H1 (cell line): ENCODE data around the gene DPH1. TPM values are rescaled to one million over a fixed set of nuclear protein-coding genes. Genes with fewer than 3 reads are reported as not detected.

Source experiments
- CTCF ChIA-PET: fragments of 300-600 bp; sonication (Branson Sonifier 250); formaldehyde crosslinking; loops from one replicate; lab custom pipeline; 2021; ENCODE audit not compliant: partially characterized antibody; lab: Charles Lee
- POLR2A ChIA-PET: fragments of 300-600 bp; sonication (Branson Sonifier 250); formaldehyde crosslinking; loops from one replicate; lab custom pipeline; 2021; ENCODE audit warnings: inconsistent platforms; ENCODE audit not compliant: partially characterized antibody; lab: Charles Lee
- DNase-seq, 2 experiments: peaks; one replicate each; pipeline versions ENCODE4 v3.0.0 to v3.0.0-alpha.2; 2010 to 2022; ENCODE audit warnings: low spot score in 2 of 2, low read depth in 1 of 2, mixed read lengths in 1 of 2
- FAIRE-seq: peaks from 2 replicates; lab custom pipeline; 2011; peaks lifted over from hg19 to GRCh38; lab: Jason Lieb, UNC
- H2AFZ ChIP-seq: 2 replicates; pipeline ENCODE4 v1.8.1; 2012; ENCODE audit warnings: low read length, inconsistent platforms
- H2AK5ac ChIP-seq: 2 replicates; pipeline ENCODE4 v1.6.1; 2013; ENCODE audit warnings: low read depth, low read length
- H2BK120ac ChIP-seq: replicated peaks from 2 replicates; pipeline ENCODE3; 2013; ENCODE audit warnings: low read depth, low read length, inconsistent platforms
- H2BK12ac ChIP-seq: 2 replicates; pipeline ENCODE4 v1.6.1; 2013; ENCODE audit warnings: low read depth, low read length
- H2BK15ac ChIP-seq: 2 replicates; pipeline ENCODE4 v1.6.1; 2013; ENCODE audit warnings: low read length
- H2BK20ac ChIP-seq: 2 replicates; pipeline ENCODE4 v1.6.1; 2013; ENCODE audit warnings: low read length
- H2BK5ac ChIP-seq: 2 replicates; pipeline ENCODE4 v1.6.1; 2013; ENCODE audit warnings: low read depth, low read length
- H3K14ac ChIP-seq: 2 replicates; pipeline ENCODE4 v1.6.1; 2013; ENCODE audit warnings: inconsistent platforms; ENCODE audit not compliant: insufficient read length
- H3K18ac ChIP-seq: 2 replicates; pipeline ENCODE4 v1.6.1; 2013; ENCODE audit warnings: low read length; ENCODE audit errors: extremely low read depth
- H3K23ac ChIP-seq: 2 replicates; pipeline ENCODE4 v1.6.1; 2013; ENCODE audit warnings: inconsistent platforms; ENCODE audit not compliant: insufficient read length
- H3K23me2 ChIP-seq: 2 replicates; pipeline ENCODE4 v1.6.1; 2013; ENCODE audit warnings: low read depth, low read length
- H3K27ac ChIP-seq: 2 replicates; pipeline ENCODE4 v1.6.1; 2011; ENCODE audit warnings: low read depth, low read length, inconsistent platforms
- H3K27me3 ChIP-seq, 4 experiments: replicated peaks in 1 of 4; 1 replicate in 1 of 4; 2 replicates in 3 of 4; pipeline versions ENCODE4 v1.6.1 to v1.8.1; 2011 to 2013; ENCODE audit warnings: low read length in 3 of 4, mild to moderate bottlenecking in 3 of 4, inconsistent platforms in 2 of 4, mixed read lengths in 2 of 4, moderate library complexity in 1 of 4; ENCODE audit not compliant: control insufficient read depth in 3 of 4, insufficient read depth in 3 of 4; ENCODE audit errors: extremely low read depth in 1 of 4
- H3K36me3 ChIP-seq, 4 experiments: 2 replicates each; pipeline versions ENCODE4 v1.6.1 to v1.8.1; 2011 to 2013; ENCODE audit warnings: mild to moderate bottlenecking in 4 of 4, low read length in 3 of 4, moderate library complexity in 2 of 4, control low read depth in 1 of 4, inconsistent platforms in 1 of 4; ENCODE audit not compliant: insufficient read depth in 4 of 4, control insufficient read depth in 2 of 4
- H3K4ac ChIP-seq: replicated peaks from 2 replicates; pipeline ENCODE3; 2013; ENCODE audit warnings: low read length, low read depth, mixed read lengths, inconsistent platforms; ENCODE audit not compliant: insufficient read length
- H3K4me1 ChIP-seq, 4 experiments: replicated peaks in 1 of 4; 1 replicate in 1 of 4; 2 replicates in 3 of 4; pipeline versions ENCODE4 v1.6.1 to v1.8.1; 2011 to 2013; ENCODE audit warnings: low read length in 3 of 4, inconsistent platforms in 2 of 4, mixed read lengths in 1 of 4; ENCODE audit not compliant: insufficient read depth in 4 of 4, control insufficient read depth in 3 of 4
- H3K4me2 ChIP-seq, 2 experiments: 2 replicates each; pipeline versions ENCODE4 v1.6.1 to v1.8.1; 2011 to 2013; ENCODE audit warnings: low read depth in 2 of 2, low read length in 2 of 2, control low read depth in 1 of 2, inconsistent platforms in 1 of 2, mild to moderate bottlenecking in 1 of 2; ENCODE audit not compliant: insufficient read depth in 1 of 2
- H3K4me3 ChIP-seq, 4 experiments: fragments of 200-600, 300-600 bp in 1 of 4; sonication (generic), shearing (Covaris generic), sonication (Bioruptor Twin) in 1 of 4; 2 replicates each; pipeline versions ENCODE4 v1.5.1 to v1.8.1; 2011 to 2016; ENCODE audit warnings: low read length in 4 of 4, low read depth in 3 of 4, control low read depth in 2 of 4, inconsistent platforms in 2 of 4, mild to moderate bottlenecking in 2 of 4, mixed read lengths in 1 of 4, moderate library complexity in 1 of 4; ENCODE audit not compliant: insufficient read depth in 2 of 4; ENCODE audit errors: extremely low read depth in 1 of 4
- H3K56ac ChIP-seq: replicated peaks from 2 replicates; pipeline ENCODE3; 2013; ENCODE audit warnings: low read depth, mild to moderate bottlenecking, mixed read lengths, low read length, inconsistent platforms; ENCODE audit not compliant: insufficient read length
- H3K79me1 ChIP-seq: 2 replicates; pipeline ENCODE4 v1.6.1; 2013; ENCODE audit warnings: low read depth, low read length, control low read depth
- H3K79me2 ChIP-seq, 2 experiments: 2 replicates each; pipeline versions ENCODE4 v1.6.1 to v1.8.1; 2012 to 2013; ENCODE audit warnings: low read length in 2 of 2, mild to moderate bottlenecking in 2 of 2, inconsistent platforms in 1 of 2; ENCODE audit not compliant: insufficient read depth in 2 of 2, control insufficient read depth in 1 of 2
- H3K9ac ChIP-seq, 4 experiments: replicated peaks in 1 of 4; 1 replicate in 1 of 4; 2 replicates in 3 of 4; pipeline versions ENCODE4 v1.6.1 to v1.8.1; 2011 to 2013; ENCODE audit warnings: low read depth in 3 of 4, low read length in 3 of 4, control low read depth in 2 of 4, mild to moderate bottlenecking in 2 of 4, moderate library complexity in 2 of 4, inconsistent platforms in 1 of 4; ENCODE audit errors: extremely low read depth in 1 of 4
- H3K9me3 ChIP-seq, 2 experiments: 2 replicates each; pipeline versions ENCODE4 v1.6.1 to v1.8.1; 2012 to 2013; ENCODE audit warnings: mild to moderate bottlenecking in 2 of 2, moderate library complexity in 2 of 2, control low read depth in 1 of 2, inconsistent platforms in 1 of 2, low read depth in 1 of 2, low read length in 1 of 2, mixed read lengths in 1 of 2; ENCODE audit not compliant: insufficient read depth in 2 of 2
- H4K20me1 ChIP-seq, 2 experiments: replicated peaks in 1 of 2; 2 replicates each; pipeline versions ENCODE3 to v1.8.1; 2011 to 2013; ENCODE audit warnings: inconsistent platforms in 2 of 2, low read length in 2 of 2, mild to moderate bottlenecking in 1 of 2; ENCODE audit not compliant: insufficient read depth in 2 of 2, control insufficient read depth in 1 of 2
- H4K5ac ChIP-seq: 2 replicates; pipeline ENCODE4 v1.6.1; 2013; ENCODE audit warnings: low read length, low read depth, mixed read lengths, inconsistent platforms; ENCODE audit not compliant: insufficient read length
- H4K8ac ChIP-seq: 2 replicates; pipeline ENCODE4 v1.8.0; 2013; ENCODE audit warnings: mild to moderate bottlenecking, moderate library complexity, low read length, inconsistent platforms; ENCODE audit not compliant: insufficient read depth; ENCODE audit errors: extremely low read depth
- H4K91ac ChIP-seq: replicated peaks from 2 replicates; pipeline ENCODE3; 2013; ENCODE audit warnings: low read length, mixed read lengths, inconsistent platforms; ENCODE audit not compliant: insufficient read length
- PHF8 ChIP-seq: fragments of 200-600 bp; sonication (generic); conservative IDR thresholded peaks from 2 replicates; pipeline ENCODE4 v1.7.1; 2012; ENCODE audit warnings: low read depth, mild to moderate bottlenecking, inconsistent platforms, low read length, moderate library complexity
- RFX5 ChIP-seq: IDR thresholded peaks from 2 replicates; pipeline ENCODE4 v1.6.1; 2011; ENCODE audit warnings: low read depth, low read length, improper control_type of control experiment, borderline replicate concordance
- SAP30 ChIP-seq: fragments of 300-600 bp; sonication (generic); IDR thresholded peaks from 2 replicates; pipeline ENCODE4 v1.7.1; 2012; ENCODE audit warnings: low read length, moderate library complexity, mild to moderate bottlenecking, inconsistent platforms; ENCODE audit not compliant: insufficient read depth, insufficient replicate concordance
- SP2 ChIP-seq: IDR thresholded peaks from 2 replicates; pipeline ENCODE4 v1.6.1; 2012; ENCODE audit warnings: mild to moderate bottlenecking, low read length, inconsistent platforms
- TBP ChIP-seq: IDR thresholded peaks from 2 replicates; pipeline ENCODE4 v1.6.1; 2011; ENCODE audit warnings: low read depth, low read length, improper control_type of control experiment
- USF2 ChIP-seq: IDR thresholded peaks from 2 replicates; pipeline ENCODE4 v1.6.1; 2011; ENCODE audit warnings: low read length, improper control_type of control experiment
- WGBS, 2 experiments: shearing (Covaris generic) in 1 of 2; methylation state at CpG; one replicate each; pipeline versions ENCODE4 v1.1.6 to v1.1.7; 2013 to 2015; ENCODE audit warnings: low lambda C conversion rate in 2 of 2, mixed read lengths in 2 of 2, inconsistent platforms in 1 of 2, low coverage in 1 of 2, missing lambda C conversion rate in 1 of 2; ENCODE audit not compliant: insufficient replicate concordance in 2 of 2, insufficient coverage in 1 of 2, insufficient read length in 1 of 2; ENCODE audit errors: extremely low coverage in 1 of 2, missing lambda C conversion rate in 1 of 2; 5-methylcytosine and 5-hydroxymethylcytosine counted together
- long read RNA-seq, 2 experiments: library from RNA in 1 of 2; library from capped mRNA in 1 of 2; stranded (forward); transcript quantifications; one replicate each; pipeline ENCODE4 v2.0.0, GENCODE V29; 2021; ENCODE audit warnings: inconsistent platforms in 1 of 2
- polyA minus RNA-seq, 3 experiments: library from RNA; depleted of rRNA, polyadenylated mRNA; stranded (reverse); fragments of >200 nt; gene quantifications; 1 replicate in 2 of 3; 2 replicates in 1 of 3; pipeline ENCODE4 v1.2.3, GENCODE V29; 2011
- polyA plus RNA-seq, 7 experiments: library from polyadenylated mRNA; depleted of rRNA in 3 of 7; stranded (reverse) in 5 of 7; unstranded in 2 of 7; fragments of >200 nt in 5 of 7; fragments of 200-250 nt in 2 of 7; gene quantifications; 1 replicate in 5 of 7; 2 replicates in 1 of 7; 4 replicates in 1 of 7; pipeline versions ENCODE4 v1.2.1 to v1.2.3, GENCODE V29; 2011 to 2013; ENCODE audit warnings: missing spikeins in 2 of 7, mixed read lengths in 2 of 7
- total RNA-seq: library from RNA; stranded (reverse); fragmentation: NEBNext Ultra II Directional; extraction: Animal tissue kit (Norgen Biotek cat#: 25700); gene quantifications from 2 replicates; pipeline ENCODE4 v1.2.1, GENCODE V29; 2021

The DPH1 gene
- total RNA-seq (24.9 and 27.1 TPM in 2 replicates), polyA plus RNA-seq (2011; rRNA removed) (30.0 and 48.3 TPM in 2 replicates), polyA minus RNA-seq (2011; rRNA and poly(A)+ RNA removed) (22.8 and 35.7 TPM in 2 replicates)
- 26.0 TPM for polyA plus RNA-seq (2011; cell fraction: cytosol; rRNA removed)
- 76.8 TPM for polyA plus RNA-seq (2011; cell fraction: nucleus; rRNA removed)
- polyA plus RNA-seq (2012, experiment 1 of 2), result 14.1 to 21.6 TPM (median 19.7 TPM) in 4 replicates
- polyA plus RNA-seq (2012, experiment 2 of 2), result 16.4 TPM
- polyA plus RNA-seq (2013, experiment 1 of 2), result 13.4 TPM
- 12.3 TPM for polyA plus RNA-seq (2013, experiment 2 of 2)
- polyA minus RNA-seq (2011; cell fraction: cytosol; rRNA and poly(A)+ RNA removed), result 15.0 TPM
- 34.4 TPM for polyA minus RNA-seq (2011; cell fraction: nucleus; rRNA and poly(A)+ RNA removed)
- long read RNA-seq, experiment 1, partial matches to known transcripts, result 2 of 12 reads
- long read RNA-seq, experiment 1, other reads (novel, unspliced or antisense), result 3 of 12 reads
- long read RNA-seq, experiment 2, partial matches to known transcripts, result 1 of 1 reads
- long read RNA-seq, experiment 2, other reads (novel, unspliced or antisense), result 0 of 1 reads

- POLR2A ChIA-PET, result interaction anchor here (1.1 kb wide), 1 partner anchor 10 kb away, joined by 3 read pairs; no protein-coding TSS in a partner anchor
- Histone ChIP-seq H3K79me2 (no peaks in the 10 kb centered on the region), H3K18ac (no peak within 1 kb of the TSS), H3K4me3 (peak within 1 kb of the TSS; percentile 74 to 98 (median 92)), H3K23me2 (peaks cover 9% of the 10 kb centered on the region; the same call in 1 of the 2 replicates), H4K20me1 (peaks cover 0 to 6% of the 10 kb centered on the region in 2 experiments), H3K27ac (no peak within 1 kb of the TSS), H3K79me1 (no peaks in the 10 kb centered on the region), H3K14ac (no peak within 1 kb of the TSS), H2BK12ac (no peak within 1 kb of the TSS), H3K4ac (no peak within 1 kb of the TSS), H3K36me3 (no peaks in the 10 kb centered on the region), H4K91ac (no peak within 1 kb of the TSS), H3K9ac (peak within 1 kb of the TSS in 3 of 4 experiments; percentile 39 to 57 (median 51); a peak in 5 of 7 replicates), H4K5ac (no peak within 1 kb of the TSS), H4K8ac (peak within 1 kb of the TSS; percentile 54; the same call in 1 of the 2 replicates), H2BK20ac (no peak within 1 kb of the TSS), H3K23ac (no peak within 1 kb of the TSS), H3K56ac (no peak within 1 kb of the TSS), H3K4me2 (peak within 1 kb of the TSS; percentile 55 to 76), H2BK5ac (no peak within 1 kb of the TSS), H2BK15ac (0 out of 2 replicates have a peak within 1 kb of the TSS, but pooled peaks have one; percentile 29), H2BK120ac (no peak within 1 kb of the TSS), H3K4me1 (peaks cover 2 to 7% (median 4%) of the 10 kb centered on the region in 4 experiments; a peak in 5 of 7 replicates), H3K9me3 (no peaks in the 10 kb centered on the region), H2AK5ac (no peak within 1 kb of the TSS), H2AFZ (peak within 1 kb of the TSS; percentile 15; the same call in 1 of the 2 replicates), H3K27me3 (peaks cover 44 to 47% (median 46%) of the 10 kb centered on the region in 4 experiments)
- WGBS, 2 experiments, result 2% methylated on average over 48 of the region's 59 CpGs; no CpG with 5 or more reads in 1 of the 2 experiments
- peak; percentile 69 to 97 for DNase-seq
- peak; percentile 95 for FAIRE-seq
- CTCF ChIA-PET, result interaction anchor here (0.9 to 4.4 kb wide), 10 partner anchors 10 to 201 kb away, joined by 3 to 15 read pairs (median 4); partner anchors contain the start of genes HIC1 and OVCA2
- TF ChIP-seq TBP (peak; percentile 64; the same call in 1 of the 2 replicates), SAP30 (peak; percentile 99), PHF8 (peak; percentile 78), USF2 (peak; percentile 62), RFX5 (no peak), SP2 (no peak)
These were observed at the start of gene DPH1 for GRCh38 chr17:2029911-2030778. Gene DPH1 (plus strand): TSS chr17:2030153. CDS start chr17:2030170, 17 bp downstream.
